GM19328 (cell line): ENCODE results near the gene PNPLA1.

Experiments
- ATAC-seq: cut with Tn5 transposase; IDR thresholded peaks from one replicate; pipeline ENCODE4 v1.9.1; 2021; ENCODE audit warnings: mild to moderate bottlenecking, moderate library complexity; ENCODE audit not compliant: unreplicated experiment

Gene PNPLA1

DNA sequence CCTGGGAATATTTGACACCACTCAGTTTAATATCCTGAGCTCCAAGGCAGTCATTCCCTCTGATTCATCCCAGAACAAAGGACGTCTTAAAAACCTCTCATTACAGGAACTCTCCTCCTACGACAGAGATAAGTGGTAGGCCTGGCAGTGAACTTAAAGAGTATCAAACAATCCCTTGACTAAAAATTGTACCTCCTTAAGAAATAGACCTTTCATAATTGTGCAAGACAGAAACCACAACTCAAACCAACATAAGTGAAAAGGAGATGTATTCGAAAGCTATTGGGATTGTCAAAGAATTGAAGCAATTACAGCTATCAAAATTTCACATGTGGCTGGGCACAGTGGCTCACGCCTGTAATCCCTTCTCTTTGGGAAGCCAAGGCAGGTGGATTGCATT lies 86.0 kb downstream of the PNPLA1 start:
- no peak for ATAC-seq

DNA sequence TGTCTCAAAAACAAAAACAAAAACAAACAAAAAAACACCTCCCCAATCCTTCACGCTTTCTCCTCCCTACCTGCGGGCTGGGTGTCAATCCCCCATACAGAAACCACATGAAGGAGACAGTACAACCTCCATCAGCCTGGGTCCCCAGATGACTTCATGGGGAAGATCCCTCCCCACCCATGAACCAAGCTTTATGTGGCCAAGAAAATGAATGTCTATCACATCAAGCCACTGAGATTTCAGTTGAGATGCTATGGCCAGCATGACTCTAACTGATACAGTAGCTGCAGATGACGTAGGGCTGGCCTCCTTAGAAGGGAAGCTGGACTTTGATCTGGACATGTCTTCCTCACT lies 88.0 kb downstream of the PNPLA1 start:
- no peak for ATAC-seq
